Uterus (tissue), 2 donors: Measurements from ENCODE around the gene KBTBD8.

ENCODE experiments used
- POLR2A ChIP-seq, 2 donors: fragments of 450-650 bp; IDR thresholded peaks; one replicate each; pipeline ENCODE4 v1.6.1; 2016; ENCODE audit warnings: antibody characterized with exemption in 2 of 2, mild to moderate bottlenecking in 1 of 2, moderate library complexity in 1 of 2
- TF ChIP-seq, protein P1 (sequence below), 4 experiments: fragments of 200-600 bp in 2 of 4; fragments of 450-650 bp in 2 of 4; sonication (generic) in 2 of 4; IDR thresholded peaks; one replicate each; pipeline ENCODE4 v1.5.1; 2016 to 2019; ENCODE audit warnings: antibody characterized with exemption in 4 of 4, mild to moderate bottlenecking in 2 of 4, moderate library complexity in 1 of 4

DNA sequence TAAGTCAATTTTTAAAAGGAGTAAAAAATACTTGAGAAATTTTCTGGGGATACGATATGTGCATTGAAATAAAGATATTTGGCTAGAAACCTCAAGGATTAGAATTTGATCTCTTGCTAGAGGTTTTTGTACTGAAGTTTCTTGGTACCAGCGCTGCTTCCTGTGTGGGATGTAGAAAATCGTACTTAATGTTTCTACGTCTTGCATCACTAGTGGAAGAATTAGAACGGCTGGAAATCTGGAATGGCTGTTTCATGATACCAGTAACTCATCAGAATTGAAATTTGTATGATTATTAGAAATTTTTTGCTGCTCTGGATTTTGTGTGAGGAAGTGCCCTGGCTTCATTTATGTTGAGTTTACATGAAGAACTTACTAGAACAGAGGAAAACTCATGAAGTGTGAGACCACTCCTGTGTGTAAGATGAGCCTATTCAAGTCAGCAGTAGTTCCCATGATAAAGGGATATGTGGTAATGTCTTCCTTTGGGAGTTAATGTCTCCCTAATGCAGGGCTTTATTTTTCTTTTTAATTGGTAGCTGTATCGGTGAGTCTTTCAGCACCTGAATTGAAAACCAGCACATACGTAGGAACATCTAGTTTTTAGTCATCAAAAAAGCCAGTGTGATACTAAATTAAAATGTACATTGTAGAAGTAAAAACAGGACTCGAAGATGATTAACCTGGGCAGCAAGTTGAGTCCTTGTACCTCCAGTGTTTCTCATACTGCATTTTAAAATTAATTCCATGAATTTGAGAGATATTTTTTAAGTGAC is 3.2 kb downstream of the KBTBD8 start:
- no peak for TF ChIP-seq POLR2A (IDR thresholded peaks at IDR 0.05)
- TF ChIP-seq, protein P1, sequence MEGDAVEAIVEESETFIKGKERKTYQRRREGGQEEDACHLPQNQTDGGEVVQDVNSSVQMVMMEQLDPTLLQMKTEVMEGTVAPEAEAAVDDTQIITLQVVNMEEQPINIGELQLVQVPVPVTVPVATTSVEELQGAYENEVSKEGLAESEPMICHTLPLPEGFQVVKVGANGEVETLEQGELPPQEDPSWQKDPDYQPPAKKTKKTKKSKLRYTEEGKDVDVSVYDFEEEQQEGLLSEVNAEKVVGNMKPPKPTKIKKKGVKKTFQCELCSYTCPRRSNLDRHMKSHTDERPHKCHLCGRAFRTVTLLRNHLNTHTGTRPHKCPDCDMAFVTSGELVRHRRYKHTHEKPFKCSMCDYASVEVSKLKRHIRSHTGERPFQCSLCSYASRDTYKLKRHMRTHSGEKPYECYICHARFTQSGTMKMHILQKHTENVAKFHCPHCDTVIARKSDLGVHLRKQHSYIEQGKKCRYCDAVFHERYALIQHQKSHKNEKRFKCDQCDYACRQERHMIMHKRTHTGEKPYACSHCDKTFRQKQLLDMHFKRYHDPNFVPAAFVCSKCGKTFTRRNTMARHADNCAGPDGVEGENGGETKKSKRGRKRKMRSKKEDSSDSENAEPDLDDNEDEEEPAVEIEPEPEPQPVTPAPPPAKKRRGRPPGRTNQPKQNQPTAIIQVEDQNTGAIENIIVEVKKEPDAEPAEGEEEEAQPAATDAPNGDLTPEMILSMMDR (IDR thresholded peaks at IDR 0.05): no peak
